EL (cell line): Measurements from ENCODE around the gene CORO7.

Source experiments
- DNase-seq: peaks from one replicate; pipeline ENCODE4 v3.0.0-alpha.2; 2016

The CORO7 gene

GRCh38 chr16:4425378-4426020 is 9.1 kb upstream of the CORO7 start, which contains the start of gene DNAJA3:
Gene DNAJA3 (plus strand): TSS chr16:4425868. CDS start chr16:4425882, 14 bp downstream.
- DNase-seq, result peak; percentile 93

- no peak for DNase-seq
These were observed 4.2 kb upstream of the CORO7 start for GRCh38 chr16:4420505-4421105.

- no peak for DNase-seq
These were observed 3.1 kb upstream of the CORO7 start for GRCh38 chr16:4419402-4419959.

- DNase-seq, result peak; percentile 23
These were observed 727 bp downstream of the CORO7 start for GRCh38 chr16:4415538-4416199.

GRCh38 chr16:4414187-4414917 is 2.0 kb downstream of the CORO7 start:
- DNase-seq, result no peak

- no peak for DNase-seq
These were observed 3.5 kb downstream of the CORO7 start for GRCh38 chr16:4412854-4413253.

- DNase-seq, result no peak
These were observed 4.2 kb downstream of the CORO7 start for GRCh38 chr16:4412159-4412558.

- DNase-seq, result no peak
These were observed 4.7 kb downstream of the CORO7 start for GRCh38 chr16:4411684-4412083.

- DNase-seq, result peak; percentile 90
These were observed 5.9 kb downstream of the CORO7 start for GRCh38 chr16:4410335-4411075.

- DNase-seq, result peak; percentile 23
These were observed 7.1 kb downstream of the CORO7 start for GRCh38 chr16:4409081-4409932.

- no peak for DNase-seq
These were observed 8.1 kb downstream of the CORO7 start for GRCh38 chr16:4408323-4408690.

- peak; percentile 71 for DNase-seq
These were observed 8.7 kb downstream of the CORO7 start for GRCh38 chr16:4407543-4408322.

GRCh38 chr16:4404967-4405696 is 11.3 kb downstream of the CORO7 start:
- no peak for DNase-seq

GRCh38 chr16:4404247-4404966 is 12.0 kb downstream of the CORO7 start:
- DNase-seq, result no peak

- DNase-seq, result no peak
These were observed 13.1 kb downstream of the CORO7 start for GRCh38 chr16:4403133-4403949.

GRCh38 chr16:4402439-4403132 is 13.8 kb downstream of the CORO7 start:
- DNase-seq, result peak; percentile 69

GRCh38 chr16:4401510-4401909 is 14.9 kb downstream of the CORO7 start:
- no peak for DNase-seq

GRCh38 chr16:4401094-4401501 is 15.3 kb downstream of the CORO7 start:
- no peak for DNase-seq
